GM19238 (cell line): Measurements from ENCODE around the gene GALNS.

Source experiments
- DNase-seq: peaks from one replicate; pipeline ENCODE4 v3.0.0; 2011; ENCODE audit warnings: low spot score; ENCODE audit not compliant: insufficient read length

GALNS gene

GRCh38 chr16:88770461-88771293, 86.1 kb downstream of the GALNS start:
- DNase-seq: peak; percentile 72

GRCh38 chr16:88769617-88770460, 86.9 kb downstream of the GALNS start:
- DNase-seq: peak; percentile 79

DNA sequence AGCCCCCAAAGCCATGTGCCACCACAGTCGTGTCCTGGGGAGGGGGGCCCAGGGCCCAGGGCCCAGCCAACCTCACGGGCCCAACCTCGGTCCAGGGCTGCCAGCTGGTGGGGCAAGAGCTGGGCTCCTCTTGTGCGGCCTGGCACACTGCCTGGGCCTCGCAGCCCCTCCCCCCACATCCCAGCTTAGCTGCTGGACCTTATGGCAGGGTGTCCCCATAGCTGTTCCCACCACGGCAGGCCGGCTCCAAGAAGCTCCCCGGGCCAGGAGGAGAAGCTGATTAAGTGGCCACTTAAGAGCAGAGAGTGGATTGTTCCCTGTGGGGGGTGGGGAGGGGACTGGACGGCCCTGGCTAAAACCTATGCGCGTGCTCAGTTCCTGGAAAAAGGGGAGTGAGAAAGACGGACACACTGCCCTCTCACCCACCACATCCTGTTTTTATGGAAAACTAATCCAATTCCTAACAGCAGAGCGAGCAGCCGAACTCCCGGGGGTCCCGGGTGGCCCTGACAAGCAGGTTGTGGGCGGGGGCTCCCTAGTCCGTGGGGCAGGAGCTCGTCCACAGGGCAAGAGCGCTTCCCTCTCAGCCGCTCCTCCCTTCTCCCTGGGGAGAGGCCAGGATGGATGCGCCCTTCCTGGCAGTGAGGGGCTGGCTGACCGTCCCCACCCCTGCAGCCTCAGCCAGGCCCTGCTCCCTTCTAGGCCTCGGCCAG, 88.5 kb downstream of the GALNS start:
- DNase-seq: no peak

DNA sequence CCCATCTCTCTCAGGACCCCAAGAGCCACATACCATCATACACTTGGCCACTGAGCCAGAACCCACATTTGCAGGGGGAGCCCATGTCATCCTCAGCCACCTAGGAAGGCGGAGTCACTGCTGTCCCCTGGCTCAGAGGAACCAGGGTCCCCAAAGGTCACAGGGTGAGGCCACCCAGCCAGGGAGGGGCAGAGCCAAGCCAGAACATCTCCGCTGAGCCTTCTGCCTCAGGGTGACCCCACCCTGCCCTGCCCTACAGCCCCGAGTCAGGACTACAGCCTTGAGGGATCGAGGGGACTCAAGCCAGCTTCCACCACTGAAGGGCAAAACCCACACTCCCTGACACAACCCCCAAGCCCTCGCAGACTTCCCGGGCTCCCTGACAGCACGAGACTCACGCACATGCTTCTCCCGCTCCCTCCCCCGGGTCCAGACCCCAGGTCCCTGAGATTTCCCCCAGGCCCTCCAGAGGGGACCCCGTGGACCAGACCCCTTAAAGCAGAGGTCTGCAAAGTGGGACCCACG, 89.1 kb downstream of the GALNS start:
- DNase-seq: no peak

DNA sequence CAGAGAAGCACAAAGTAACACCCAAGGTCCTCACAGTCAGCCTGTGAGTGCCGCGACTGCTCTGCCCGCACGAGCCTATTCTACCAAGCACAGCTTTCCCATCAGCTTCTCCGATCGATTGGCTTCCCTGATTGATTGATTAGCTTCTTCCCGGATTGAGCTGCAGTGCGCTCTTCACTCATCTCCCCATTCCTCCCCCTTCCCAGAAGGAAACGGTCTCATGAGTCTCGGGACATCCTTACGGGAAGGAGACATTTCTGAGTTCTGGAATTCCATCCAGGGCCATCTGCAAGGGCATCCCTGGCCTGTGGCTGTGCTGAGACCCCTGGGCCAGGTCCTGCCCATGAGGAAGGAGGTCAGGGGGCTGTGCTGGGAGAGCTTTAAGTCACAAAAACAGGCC, 89.8 kb downstream of the GALNS start:
- no peak for DNase-seq

DNA sequence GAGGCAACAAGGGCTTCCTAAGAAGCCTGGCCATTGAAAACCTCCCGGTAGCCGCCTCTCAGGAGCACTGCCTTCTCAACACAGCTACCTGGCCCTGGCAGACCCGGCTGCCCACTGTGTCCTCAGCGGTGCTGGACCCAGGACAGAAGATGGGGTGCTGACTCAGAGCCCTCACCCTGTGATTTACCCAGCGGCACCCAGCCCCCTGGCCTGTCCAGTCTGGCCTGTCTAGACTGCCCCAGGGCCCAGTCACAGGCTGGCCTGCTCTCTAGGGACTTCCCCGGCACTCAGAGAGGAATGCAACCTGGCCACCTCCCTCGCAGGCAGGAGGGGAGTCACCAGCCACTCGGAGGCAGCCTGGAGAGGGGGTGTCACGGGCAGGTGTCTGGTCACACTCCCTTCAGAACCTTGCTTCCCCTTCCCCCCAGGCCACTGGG, 91.8 kb downstream of the GALNS start:
- no peak for DNase-seq

- no peak for DNase-seq
Measured at GRCh38 chr16:88764080-88764479, 92.7 kb downstream of the GALNS start.
